GM19025 (cell line): ENCODE measurements around the gene CEP104.

Experiments
- ATAC-seq: cut with Tn5 transposase; IDR thresholded peaks from one replicate; pipeline ENCODE4 v1.9.1; 2021; ENCODE audit warnings: mild to moderate bottlenecking, low read depth, moderate library complexity; ENCODE audit not compliant: unreplicated experiment

The CEP104 gene

GRCh38 chr1:3895279-3895950 is 38.4 kb upstream of the CEP104 start:
- no peak for ATAC-seq

GRCh38 chr1:3894626-3895278 is 37.7 kb upstream of the CEP104 start:
- no peak for ATAC-seq

- no peak for ATAC-seq
Observed at GRCh38 chr1:3893190-3893589, 36.2 kb upstream of the CEP104 start.

- ATAC-seq = no peak
Observed at GRCh38 chr1:3892748-3893147, 35.7 kb upstream of the CEP104 start.

GRCh38 chr1:3891329-3891865 is 34.4 kb upstream of the CEP104 start:
- ATAC-seq = no peak

GRCh38 chr1:3890389-3891328 is 33.6 kb upstream of the CEP104 start:
- no peak for ATAC-seq

GRCh38 chr1:3889936-3890335 is 32.9 kb upstream of the CEP104 start:
- no peak for ATAC-seq

- no peak for ATAC-seq
Observed at GRCh38 chr1:3888301-3888700, 31.3 kb upstream of the CEP104 start.

GRCh38 chr1:3886691-3887090 is 29.7 kb upstream of the CEP104 start:
- ATAC-seq = no peak

- ATAC-seq = no peak
Observed at GRCh38 chr1:3886106-3886670, 29.2 kb upstream of the CEP104 start.

GRCh38 chr1:3885611-3886010 is 28.6 kb upstream of the CEP104 start:
- no peak for ATAC-seq

- ATAC-seq = no peak
Observed at GRCh38 chr1:3884966-3885365, 28.0 kb upstream of the CEP104 start.

- no peak for ATAC-seq
Observed at GRCh38 chr1:3883194-3883925, 26.3 kb upstream of the CEP104 start.

GRCh38 chr1:3881193-3881480 is 24.1 kb upstream of the CEP104 start:
- ATAC-seq = no peak

GRCh38 chr1:3880429-3881192 is 23.6 kb upstream of the CEP104 start:
- no peak for ATAC-seq

GRCh38 chr1:3879787-3880428 is 22.9 kb upstream of the CEP104 start:
- no peak for ATAC-seq

GRCh38 chr1:3879099-3879498 is 22.1 kb upstream of the CEP104 start:
- no peak for ATAC-seq

- no peak for ATAC-seq
Observed at GRCh38 chr1:3876716-3877115, 19.7 kb upstream of the CEP104 start.

GRCh38 chr1:3874736-3875135 is 17.7 kb upstream of the CEP104 start:
- no peak for ATAC-seq
